Sigmoid colon (tissue), 7 donors: ENCODE results near the gene PSKH1. TPM values are rescaled to one million over a fixed set of nuclear protein-coding genes. Genes with fewer than 3 reads are reported as not detected.

Experiments
- DNase-seq: peaks from one replicate; pipeline ENCODE4 v3.0.0-alpha.2; 2019
- H3K27ac ChIP-seq, 4 donors: fragments of 200-600 bp; sonication (generic); one replicate each; pipeline ENCODE4 v1.5.1; 2016 to 2019; ENCODE audit warnings: mild to moderate bottlenecking in 1 of 4
- H3K27me3 ChIP-seq, 3 donors: fragments of 200-600 bp; sonication (generic); one replicate each; pipeline ENCODE4 v1.5.1; 2019; ENCODE audit warnings: mild to moderate bottlenecking in 1 of 3
- H3K36me3 ChIP-seq, 4 donors: fragments of 200-600 bp; sonication (generic); one replicate each; pipeline ENCODE4 v1.5.1; 2016 to 2019
- H3K4me1 ChIP-seq, 4 donors: fragments of 200-600 bp; sonication (generic); one replicate each; pipeline ENCODE4 v1.5.1; 2017 to 2019
- H3K4me3 ChIP-seq, 4 donors: fragments of 200-600 bp; sonication (generic); one replicate each; pipeline ENCODE4 v1.5.1; 2017 to 2019; ENCODE audit warnings: mild to moderate bottlenecking in 2 of 4, moderate library complexity in 1 of 4
- H3K9me3 ChIP-seq, 4 donors: fragments of 200-600 bp in 3 of 4; sonication (generic) in 3 of 4; one replicate each; pipeline versions ENCODE4 v1.5.1 to v1.6.1; 2013 to 2019
- EP300 ChIP-seq, 4 donors: sonication (generic); formaldehyde crosslinking; IDR thresholded peaks; one replicate each; pipeline ENCODE4 v1.6.1; 2017; ENCODE audit warnings: antibody characterized with exemption in 4 of 4
- POLR2A ChIP-seq, 2 donors: fragments of 450-650 bp; IDR thresholded peaks; one replicate each; pipeline ENCODE4 v1.6.1; 2016; ENCODE audit warnings: antibody characterized with exemption in 2 of 2, mild to moderate bottlenecking in 2 of 2, moderate library complexity in 2 of 2
- WGBS, 2 donors: extraction: QIAGEN DNeasy Blood & Tissue Kit; methylation state at CpG; one replicate each; pipeline ENCODE4 v1.1.7; 2013; 5-methylcytosine and 5-hydroxymethylcytosine counted together
- intact Hi-C: fragments of 100-400 bp; cut with DNase I; formaldehyde crosslinking; loops from one replicate; pipeline ENCODE4 v1.15.1; 2023
- polyA plus RNA-seq, 3 donors: library from polyadenylated mRNA; stranded (reverse); fragments of 200-250 nt; gene quantifications; one replicate each; pipeline ENCODE4 v1.2.3, GENCODE V29; 2013
- small RNA-seq, 3 donors: library from RNA; depleted of rRNA; stranded (forward); fragments of <200 nt; gene quantifications; one replicate each; pipeline ENCODE3, GENCODE V24; 2016
- total RNA-seq, 4 donors: library from RNA; depleted of rRNA; stranded (reverse); fragments of >200 nt; gene quantifications; one replicate each; pipeline ENCODE4 v1.1.0, GENCODE V29; 2016
- donor health status: healthy with polysubstance abuse.
- donor health status: Bipolar disorder and iron deficiency.
- donor health status: healthy.

Gene PSKH1
- total and polyA plus RNA-seq, 7 donors, result 13.9 to 29.2 (median 20.8) TPM

GRCh38 chr16:67977469-67978227, 84.6 kb downstream of the PSKH1 start:
- no peaks in the 10 kb centered on the region for H3K9me3 ChIP-seq
- DNase-seq, result no peak
- peaks cover 0 to 16% (median 7%) of the 10 kb centered on the region in 3 donors for H3K27me3 ChIP-seq
- H3K4me3 ChIP-seq, result no peak overlapping the region
- H3K27ac ChIP-seq, result no peak overlapping the region
- intact Hi-C loops, result no loop called here
- 84 to 91% methylated on average over 9 of the region's 9 CpGs for WGBS, 2 donors
- no peaks in the 10 kb centered on the region for H3K4me1 ChIP-seq
- TF ChIP-seq EP300 (IDR thresholded peaks at IDR 0.05) (no peak), POLR2A (IDR thresholded peaks at IDR 0.05) (no peak)
- H3K36me3 ChIP-seq, result no peaks in the 10 kb centered on the region

Small RNA genes lying within 50 kb of the gene (small RNA-seq; reads per million reads assigned to genes)
- 0 reads per million in 3 donors for gene AC040162.2
- 0 reads per million in 3 donors for gene NRN1L

Other genes starting within 250 kb of the PSKH1 start
- gene CARMIL2, start 248.1 kb upstream of the PSKH1 start, total RNA-seq, result 1 to 10 TPM in 1 of 4 donors, under 1 TPM in 3; 0.36 to 1.5 (median 0.75) TPM
- gene CARMIL2, start 248.1 kb upstream of the PSKH1 start, polyA plus RNA-seq, result 10 to 100 TPM in 1 of 3 donors, under 1 TPM in 1, not detected in 1; 0.23 to 20.7 TPM
- 10 to 100 TPM; 13.9 to 20.6 (median 18.7) TPM for gene ACD, start 233.0 kb upstream of the PSKH1 start, total RNA-seq
- gene ACD, start 233.0 kb upstream of the PSKH1 start, polyA plus RNA-seq, result 10 to 100 TPM in 1 of 3 donors, 1 to 10 TPM in 2; 7.4 to 19.3 (median 9.6) TPM
- gene PARD6A, start 232.3 kb upstream of the PSKH1 start, total RNA-seq, result 10 to 100 TPM; 12.8 to 16.6 (median 14.0) TPM
- gene PARD6A, start 232.3 kb upstream of the PSKH1 start, polyA plus RNA-seq, result 1 to 10 TPM; 4.2 to 8.3 (median 4.4) TPM
- 10 to 100 TPM; 21.0 to 27.0 (median 23.2) TPM for gene ENKD1, start 226.5 kb upstream of the PSKH1 start, total RNA-seq
- 10 to 100 TPM in 1 of 3 donors, 1 to 10 TPM in 2; 6.9 to 16.2 (median 9.0) TPM for gene ENKD1, start 226.5 kb upstream of the PSKH1 start, polyA plus RNA-seq
- gene C16orf86, start 226.4 kb upstream of the PSKH1 start, total RNA-seq, result 10 to 100 TPM in 3 of 4 donors, 1 to 10 TPM in 1; 8.6 to 26.1 (median 21.9) TPM
- gene C16orf86, start 226.4 kb upstream of the PSKH1 start, polyA plus RNA-seq, result 1 to 10 TPM in 2 of 3 donors, under 1 TPM in 1; 0.46 to 5.0 (median 1.8) TPM
- gene GFOD2, start 173.9 kb upstream of the PSKH1 start, total RNA-seq, result 10 to 100 TPM in 2 of 4 donors, 1 to 10 TPM in 2; 8.1 to 19.1 (median 11.1) TPM
- gene GFOD2, start 173.9 kb upstream of the PSKH1 start, polyA plus RNA-seq, result 10 to 100 TPM; 13.8 to 19.5 (median 15.5) TPM
- 1 to 10 TPM; 7.1 to 10.0 (median 7.6) TPM for gene RANBP10, start 86.7 kb upstream of the PSKH1 start, total RNA-seq
- 10 to 100 TPM in 1 of 3 donors, 1 to 10 TPM in 2; 4.2 to 15.5 (median 4.6) TPM for gene RANBP10, start 86.7 kb upstream of the PSKH1 start, polyA plus RNA-seq
- 1 to 10 TPM; 1.1 to 2.9 (median 1.8) TPM for gene TSNAXIP1, start 86.4 kb upstream of the PSKH1 start, total RNA-seq
- gene TSNAXIP1, start 86.4 kb upstream of the PSKH1 start, polyA plus RNA-seq, result under 1 TPM in 2 of 3 donors, not detected in 1; 0.60 to 0.92 TPM
- 10 to 100 TPM; 63.9 to 85.6 (median 75.2) TPM for gene THAP11, start 50.9 kb upstream of the PSKH1 start, total RNA-seq
- gene THAP11, start 50.9 kb upstream of the PSKH1 start, polyA plus RNA-seq, result 10 to 100 TPM; 16.2 to 23.4 (median 20.8) TPM
- 100 to 1,000 TPM in 1 of 4 donors, 10 to 100 TPM in 3; 50.8 to 106 (median 85.4) TPM for gene NUTF2, start 46.3 kb upstream of the PSKH1 start, total RNA-seq
- gene NUTF2, start 46.3 kb upstream of the PSKH1 start, polyA plus RNA-seq, result 100 to 1,000 TPM in 1 of 3 donors, 10 to 100 TPM in 2; 93.8 to 115 (median 99.7) TPM
- gene CENPT, start 45.6 kb upstream of the PSKH1 start, total RNA-seq, result 10 to 100 TPM; 27.5 to 53.7 (median 41.8) TPM
- gene CENPT, start 45.6 kb upstream of the PSKH1 start, polyA plus RNA-seq, result 10 to 100 TPM in 2 of 3 donors, 1 to 10 TPM in 1; 9.6 to 38.3 (median 19.0) TPM
- 10 to 100 TPM; 24.5 to 42.4 (median 32.2) TPM for gene EDC4, start 20.2 kb upstream of the PSKH1 start, total RNA-seq
- 10 to 100 TPM; 28.8 to 48.9 (median 42.3) TPM for gene EDC4, start 20.2 kb upstream of the PSKH1 start, polyA plus RNA-seq
- not detected for gene NRN1L, start 8.4 kb upstream of the PSKH1 start, total RNA-seq
- 1 to 10 TPM in 1 of 3 donors, not detected in 2; 1.1 TPM for gene NRN1L, start 8.4 kb upstream of the PSKH1 start, polyA plus RNA-seq
- gene CTRL, start 38.6 kb downstream of the PSKH1 start, total RNA-seq, result 1 to 10 TPM in 1 of 4 donors, under 1 TPM in 2, not detected in 1; 0.71 to 1.7 (median 0.82) TPM
- 1 to 10 TPM in 1 of 3 donors, not detected in 2; 2.1 TPM for gene CTRL, start 38.6 kb downstream of the PSKH1 start, polyA plus RNA-seq
- 10 to 100 TPM; 37.1 to 61.0 (median 42.5) TPM for gene PSMB10, start 43.6 kb downstream of the PSKH1 start, total RNA-seq
- gene PSMB10, start 43.6 kb downstream of the PSKH1 start, polyA plus RNA-seq, result 100 to 1,000 TPM; 170 to 200 (median 183) TPM
- gene LCAT, start 50.9 kb downstream of the PSKH1 start, total RNA-seq, result 10 to 100 TPM; 10.4 to 31.0 (median 15.2) TPM
- 1 to 10 TPM in 2 of 3 donors, under 1 TPM in 1; 0.60 to 5.5 (median 1.6) TPM for gene LCAT, start 50.9 kb downstream of the PSKH1 start, polyA plus RNA-seq
- gene SLC12A4, start 75.4 kb downstream of the PSKH1 start, total RNA-seq, result 10 to 100 TPM; 27.6 to 77.0 (median 45.6) TPM
- gene SLC12A4, start 75.4 kb downstream of the PSKH1 start, polyA plus RNA-seq, result 10 to 100 TPM in 1 of 3 donors, 1 to 10 TPM in 2; 3.0 to 13.3 (median 3.2) TPM
- gene DPEP3, start 87.2 kb downstream of the PSKH1 start, total RNA-seq, result under 1 TPM in 1 of 4 donors, not detected in 3; 0.27 TPM
- under 1 TPM in 2 of 3 donors, not detected in 1; 0.09 to 0.46 TPM for gene DPEP3, start 87.2 kb downstream of the PSKH1 start, polyA plus RNA-seq
- gene DPEP2, start 106.2 kb downstream of the PSKH1 start, total RNA-seq, result 1 to 10 TPM; 2.1 to 3.9 (median 3.1) TPM
- gene DPEP2, start 106.2 kb downstream of the PSKH1 start, polyA plus RNA-seq, result 10 to 100 TPM in 1 of 3 donors, 1 to 10 TPM in 1, under 1 TPM in 1; 0.69 to 11.9 (median 1.2) TPM
- gene DPEP2NB, start 122.7 kb downstream of the PSKH1 start, total RNA-seq, result not detected
- gene DPEP2NB, start 122.7 kb downstream of the PSKH1 start, polyA plus RNA-seq, result not detected
- gene DDX28, start 130.0 kb downstream of the PSKH1 start, total RNA-seq, result 1 to 10 TPM; 5.0 to 6.9 (median 5.8) TPM
- 10 to 100 TPM in 1 of 3 donors, 1 to 10 TPM in 2; 3.0 to 12.8 (median 5.1) TPM for gene DDX28, start 130.0 kb downstream of the PSKH1 start, polyA plus RNA-seq
- 1 to 10 TPM; 3.6 to 7.3 (median 5.3) TPM for gene DUS2, start 130.0 kb downstream of the PSKH1 start, total RNA-seq
- gene DUS2, start 130.0 kb downstream of the PSKH1 start, polyA plus RNA-seq, result 10 to 100 TPM in 1 of 3 donors, 1 to 10 TPM in 2; 6.6 to 17.3 (median 7.4) TPM
- 10 to 100 TPM; 42.8 to 52.2 (median 46.0) TPM for gene NFATC3, start 192.1 kb downstream of the PSKH1 start, total RNA-seq
- 10 to 100 TPM in 1 of 3 donors, 1 to 10 TPM in 2; 4.8 to 16.9 (median 6.0) TPM for gene NFATC3, start 192.1 kb downstream of the PSKH1 start, polyA plus RNA-seq